Measurements from ENCODE around the gene KATNB1.

DNA sequence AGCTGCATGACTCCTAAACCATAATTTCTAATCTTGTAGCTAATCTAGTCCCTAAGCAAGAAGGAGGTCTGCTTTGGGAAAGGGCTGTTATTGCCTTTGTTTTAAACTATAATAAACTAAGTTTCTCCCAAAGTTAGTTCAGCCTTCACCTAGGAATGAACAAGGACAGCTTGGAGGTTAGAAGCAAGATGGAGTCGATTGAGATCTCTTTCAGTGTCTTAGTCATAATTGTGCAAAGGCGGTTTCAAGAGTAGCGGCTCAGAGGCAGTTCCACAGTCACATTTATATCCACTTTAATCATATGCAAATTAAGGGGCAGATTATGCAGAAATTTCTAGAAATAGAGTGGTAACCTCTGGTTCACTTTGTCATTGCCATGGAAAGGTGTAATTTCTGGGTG, 23.6 kb upstream of the KATNB1 start:
- TF ChIP-seq, protein P1, sequence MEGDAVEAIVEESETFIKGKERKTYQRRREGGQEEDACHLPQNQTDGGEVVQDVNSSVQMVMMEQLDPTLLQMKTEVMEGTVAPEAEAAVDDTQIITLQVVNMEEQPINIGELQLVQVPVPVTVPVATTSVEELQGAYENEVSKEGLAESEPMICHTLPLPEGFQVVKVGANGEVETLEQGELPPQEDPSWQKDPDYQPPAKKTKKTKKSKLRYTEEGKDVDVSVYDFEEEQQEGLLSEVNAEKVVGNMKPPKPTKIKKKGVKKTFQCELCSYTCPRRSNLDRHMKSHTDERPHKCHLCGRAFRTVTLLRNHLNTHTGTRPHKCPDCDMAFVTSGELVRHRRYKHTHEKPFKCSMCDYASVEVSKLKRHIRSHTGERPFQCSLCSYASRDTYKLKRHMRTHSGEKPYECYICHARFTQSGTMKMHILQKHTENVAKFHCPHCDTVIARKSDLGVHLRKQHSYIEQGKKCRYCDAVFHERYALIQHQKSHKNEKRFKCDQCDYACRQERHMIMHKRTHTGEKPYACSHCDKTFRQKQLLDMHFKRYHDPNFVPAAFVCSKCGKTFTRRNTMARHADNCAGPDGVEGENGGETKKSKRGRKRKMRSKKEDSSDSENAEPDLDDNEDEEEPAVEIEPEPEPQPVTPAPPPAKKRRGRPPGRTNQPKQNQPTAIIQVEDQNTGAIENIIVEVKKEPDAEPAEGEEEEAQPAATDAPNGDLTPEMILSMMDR (IDR thresholded peaks at IDR 0.05): no peak
- no peak for TF ChIP-seq POLR2A (IDR thresholded peaks at IDR 0.05)

Data from thyroid gland (tissue), 4 donors.